Fibroblast of mammary gland (primary cell): Measurements from ENCODE around the gene WDR70.

ENCODE experiments used
- DNase-seq: peaks from one replicate; pipeline ENCODE4 v3.0.0-alpha.2; 2010; ENCODE audit warnings: low read depth
- H3K4me3 ChIP-seq: 2 replicates; pipeline ENCODE4 v1.5.1; 2011; ENCODE audit warnings: low read depth, mild to moderate bottlenecking, low read length, moderate library complexity; ENCODE audit not compliant: control insufficient read depth
- TF ChIP-seq, protein P1 (sequence below): conservative IDR thresholded peaks from 2 replicates; pipeline ENCODE4 v1.5.1; 2011; ENCODE audit warnings: low read depth, low read length, inconsistent platforms; ENCODE audit not compliant: control insufficient read depth, insufficient read depth

WDR70 gene

DNA sequence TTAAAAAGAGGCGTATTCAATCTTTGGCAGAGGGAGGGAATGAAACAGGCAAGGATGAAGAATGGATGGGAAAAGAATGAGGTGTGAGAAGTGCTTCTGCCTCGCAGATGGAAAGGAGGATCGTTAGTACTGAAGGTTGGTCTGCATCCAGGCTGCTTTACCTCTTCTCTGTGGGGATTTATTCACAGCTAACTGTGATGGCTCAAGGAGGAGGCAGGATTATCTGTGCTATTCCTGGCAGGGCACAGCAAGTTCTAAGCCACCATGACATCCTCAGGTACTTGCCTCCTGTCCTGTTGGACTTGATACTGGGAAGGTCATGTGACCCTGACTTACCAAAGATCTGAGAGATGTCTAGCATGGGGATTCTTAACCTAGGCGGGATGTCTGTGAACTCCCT is 376.5 kb downstream of the WDR70 start:
- no peak for DNase-seq
- TF ChIP-seq, protein P1, sequence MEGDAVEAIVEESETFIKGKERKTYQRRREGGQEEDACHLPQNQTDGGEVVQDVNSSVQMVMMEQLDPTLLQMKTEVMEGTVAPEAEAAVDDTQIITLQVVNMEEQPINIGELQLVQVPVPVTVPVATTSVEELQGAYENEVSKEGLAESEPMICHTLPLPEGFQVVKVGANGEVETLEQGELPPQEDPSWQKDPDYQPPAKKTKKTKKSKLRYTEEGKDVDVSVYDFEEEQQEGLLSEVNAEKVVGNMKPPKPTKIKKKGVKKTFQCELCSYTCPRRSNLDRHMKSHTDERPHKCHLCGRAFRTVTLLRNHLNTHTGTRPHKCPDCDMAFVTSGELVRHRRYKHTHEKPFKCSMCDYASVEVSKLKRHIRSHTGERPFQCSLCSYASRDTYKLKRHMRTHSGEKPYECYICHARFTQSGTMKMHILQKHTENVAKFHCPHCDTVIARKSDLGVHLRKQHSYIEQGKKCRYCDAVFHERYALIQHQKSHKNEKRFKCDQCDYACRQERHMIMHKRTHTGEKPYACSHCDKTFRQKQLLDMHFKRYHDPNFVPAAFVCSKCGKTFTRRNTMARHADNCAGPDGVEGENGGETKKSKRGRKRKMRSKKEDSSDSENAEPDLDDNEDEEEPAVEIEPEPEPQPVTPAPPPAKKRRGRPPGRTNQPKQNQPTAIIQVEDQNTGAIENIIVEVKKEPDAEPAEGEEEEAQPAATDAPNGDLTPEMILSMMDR: no peak
- H3K4me3 ChIP-seq: no peak overlapping the region

DNA sequence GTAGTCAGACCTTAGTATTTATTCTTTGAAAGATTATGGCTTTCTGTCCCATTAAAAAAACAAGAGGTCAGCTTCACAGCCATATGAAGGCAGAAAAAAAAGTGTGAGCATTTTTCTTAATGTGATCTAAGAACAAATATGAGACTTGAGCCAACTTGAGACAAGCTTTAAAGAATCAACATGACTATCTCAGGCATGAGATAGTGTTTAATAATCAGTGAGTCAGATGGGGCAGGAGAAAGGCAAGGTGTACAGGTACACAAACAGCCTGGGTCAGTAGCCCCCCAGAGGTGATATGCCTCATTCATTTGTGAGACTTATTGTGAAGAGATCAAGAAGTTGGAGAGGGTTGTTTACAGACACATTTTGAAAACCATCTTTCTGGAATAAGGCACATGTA is 377.1 kb downstream of the WDR70 start:
- H3K4me3 ChIP-seq: no peak overlapping the region
- DNase-seq: no peak
- TF ChIP-seq, protein P1: no peak

DNA sequence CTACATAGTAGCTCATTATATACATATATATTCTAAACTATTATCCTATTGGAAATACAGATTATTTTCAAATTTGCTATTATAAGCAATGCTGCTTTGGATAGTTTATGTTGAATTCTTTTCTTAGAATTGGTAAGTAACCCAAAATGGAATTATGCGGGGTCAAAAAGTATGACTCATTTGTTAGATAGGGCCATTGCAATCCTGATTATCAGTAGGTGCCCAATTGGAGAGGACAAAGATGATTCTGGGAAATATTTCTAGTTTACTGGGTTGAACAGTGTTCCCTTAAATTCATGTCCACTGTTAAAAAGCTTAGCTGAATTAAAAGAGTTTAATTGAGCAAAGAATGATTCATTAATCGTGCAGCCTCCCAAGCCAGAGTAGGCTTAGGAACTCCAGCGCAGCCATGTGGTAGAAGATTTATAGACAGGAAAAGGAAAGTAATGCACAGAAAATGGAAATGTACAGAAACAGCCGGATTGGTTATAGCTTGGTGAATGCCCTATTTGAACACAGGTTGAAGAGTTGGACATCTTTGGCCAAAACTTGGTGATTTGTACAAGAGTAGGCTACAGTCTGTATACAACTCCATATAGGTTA is 379.0 kb downstream of the WDR70 start:
- peak; percentile 30 for DNase-seq
- H3K4me3 ChIP-seq: no peak overlapping the region
- TF ChIP-seq, protein P1: peak; percentile 34

DNA sequence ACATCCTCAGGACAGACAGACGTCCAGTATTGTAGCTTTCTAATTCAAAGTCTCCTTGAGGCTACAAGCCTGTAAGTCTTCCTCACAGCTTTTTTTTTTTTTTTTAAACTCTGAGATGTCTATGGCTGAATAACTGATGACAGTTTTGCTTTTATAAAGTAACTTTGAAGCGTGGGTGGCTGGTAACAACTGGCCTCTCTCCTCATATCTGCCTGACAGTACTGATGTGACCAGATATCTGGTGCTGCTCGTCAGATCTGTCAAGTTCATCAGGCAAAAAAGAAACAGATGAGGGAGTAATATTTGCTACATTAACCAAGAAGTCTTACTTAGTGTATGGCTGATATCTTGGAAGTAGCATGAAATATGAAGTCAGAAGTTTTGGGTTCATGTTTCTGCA is 388.1 kb downstream of the WDR70 start:
- TF ChIP-seq, protein P1: no peak
- no peak overlapping the region for H3K4me3 ChIP-seq
- no peak for DNase-seq

DNA sequence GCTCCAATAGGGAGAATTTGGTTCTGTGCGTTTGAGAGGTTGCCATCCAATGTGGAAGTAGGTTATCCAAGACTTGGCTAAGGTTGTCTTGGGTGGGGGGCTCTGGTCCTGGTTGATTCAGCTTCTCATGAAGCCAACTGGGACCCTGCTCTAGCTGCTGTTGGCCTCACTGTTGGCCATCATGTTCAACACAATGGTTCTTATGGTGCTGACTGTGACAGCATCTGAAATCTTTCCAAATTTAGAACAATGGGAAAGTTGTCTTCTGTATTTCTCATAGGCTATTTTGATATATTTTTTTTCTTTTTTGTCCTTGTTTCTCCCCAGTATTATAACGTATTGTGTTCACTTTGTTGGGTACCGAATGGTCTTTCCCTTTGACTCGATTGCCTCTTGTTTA is 388.8 kb downstream of the WDR70 start:
- H3K4me3 ChIP-seq: no peak overlapping the region
- DNase-seq: no peak
- TF ChIP-seq, protein P1: no peak

DNA sequence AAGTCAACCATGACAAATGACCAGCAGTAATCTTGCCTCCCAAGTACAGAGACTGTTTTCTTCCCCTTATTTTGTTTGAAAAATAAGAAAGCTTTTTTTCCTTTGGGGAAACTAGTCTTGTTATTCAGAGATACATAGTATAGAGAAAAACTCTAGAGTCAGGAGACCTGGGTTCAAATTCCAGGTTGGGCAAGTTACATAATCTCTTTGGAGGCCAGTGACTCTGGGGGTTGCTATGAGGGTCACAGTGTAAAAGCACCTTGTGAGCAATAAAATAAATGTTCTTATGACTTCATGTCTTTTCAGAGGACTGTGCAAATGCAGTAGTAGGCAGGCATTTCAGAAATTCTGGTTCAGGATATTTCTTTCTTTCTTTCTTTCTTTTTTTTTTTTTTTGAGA is 389.3 kb downstream of the WDR70 start:
- no peak for DNase-seq
- H3K4me3 ChIP-seq: no peak overlapping the region
- TF ChIP-seq, protein P1: no peak

DNA sequence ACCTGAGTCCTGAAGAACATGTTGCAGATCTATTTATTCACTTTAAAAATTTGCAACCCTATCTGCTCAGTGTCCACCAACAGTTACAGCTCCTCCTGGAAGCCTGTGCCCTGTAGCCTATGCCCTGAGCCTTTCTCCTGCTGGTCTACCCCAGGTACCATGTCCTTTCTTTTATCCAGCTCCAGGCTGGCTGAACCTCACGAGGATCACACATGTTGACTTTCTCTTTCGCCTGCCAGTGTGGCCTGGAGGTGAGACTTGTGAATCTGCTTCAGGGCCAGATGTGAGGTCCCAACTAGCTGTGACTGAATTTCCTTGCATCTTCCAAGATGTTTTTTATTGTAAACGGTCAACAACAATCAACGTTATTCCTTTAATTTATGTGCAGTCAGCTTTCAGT is 390.0 kb downstream of the WDR70 start:
- no peak overlapping the region for H3K4me3 ChIP-seq
- DNase-seq: no peak
- TF ChIP-seq, protein P1: no peak
